Keratinocyte (primary cell): ENCODE results near the gene DVL1.

Source experiments
- EZH2 ChIP-seq: IDR thresholded peaks from one replicate; pipeline ENCODE4 v1.6.1; 2012; ENCODE audit warnings: inconsistent platforms, mild to moderate bottlenecking, low read length, moderate library complexity
- TF ChIP-seq, protein P1 (sequence below), 3 experiments: IDR thresholded peaks in 1 of 3; conservative IDR thresholded peaks in 1 of 3; optimal IDR thresholded peaks in 1 of 3; 2 replicates in 2 of 3; 3 replicates in 1 of 3; pipeline versions ENCODE3 to v1.5.1; 2011; ENCODE audit warnings: low read length in 3 of 3, mild to moderate bottlenecking in 3 of 3, moderate library complexity in 2 of 3, control low read depth in 1 of 3, inconsistent platforms in 1 of 3; ENCODE audit not compliant: insufficient read depth in 2 of 3; ENCODE audit errors: extremely low read depth in 1 of 3

DNA sequence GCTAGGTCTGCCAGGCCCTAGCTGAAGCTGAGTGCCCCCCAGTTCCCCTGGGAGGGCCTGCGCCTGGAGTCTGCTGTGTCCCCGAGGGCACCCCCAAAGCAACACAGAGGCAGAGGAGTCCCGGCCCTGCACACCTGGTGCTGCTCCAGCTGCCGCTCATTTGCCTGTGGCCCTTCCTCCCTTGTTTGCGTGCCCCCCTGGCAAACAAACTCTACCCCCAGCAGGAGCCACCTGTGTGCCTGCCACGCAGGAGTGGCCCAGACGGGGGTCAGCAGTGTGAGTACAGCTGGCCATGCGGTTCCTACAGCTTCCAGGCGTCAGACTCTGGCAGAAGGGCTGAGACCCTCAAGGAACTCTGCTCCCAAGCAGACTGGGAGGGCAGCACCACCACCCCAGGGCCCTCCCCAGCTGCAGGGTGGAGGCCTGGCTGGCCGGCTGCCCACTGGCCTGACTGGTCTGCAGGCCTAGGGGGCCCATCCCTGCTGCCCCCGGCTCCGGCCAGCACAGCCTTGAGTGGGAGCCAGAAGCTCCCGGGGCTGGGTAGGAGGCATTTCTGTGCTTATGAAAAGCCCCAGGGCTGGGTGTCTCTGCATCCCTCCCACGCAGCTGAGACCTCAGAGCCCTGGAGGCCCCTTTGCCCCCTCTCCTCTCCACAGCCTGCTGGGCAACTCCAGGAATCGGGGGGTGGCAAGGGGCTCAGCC, 18.7 kb downstream of the DVL1 start:
- TF ChIP-seq EZH2 = no peak
- TF ChIP-seq, protein P1, sequence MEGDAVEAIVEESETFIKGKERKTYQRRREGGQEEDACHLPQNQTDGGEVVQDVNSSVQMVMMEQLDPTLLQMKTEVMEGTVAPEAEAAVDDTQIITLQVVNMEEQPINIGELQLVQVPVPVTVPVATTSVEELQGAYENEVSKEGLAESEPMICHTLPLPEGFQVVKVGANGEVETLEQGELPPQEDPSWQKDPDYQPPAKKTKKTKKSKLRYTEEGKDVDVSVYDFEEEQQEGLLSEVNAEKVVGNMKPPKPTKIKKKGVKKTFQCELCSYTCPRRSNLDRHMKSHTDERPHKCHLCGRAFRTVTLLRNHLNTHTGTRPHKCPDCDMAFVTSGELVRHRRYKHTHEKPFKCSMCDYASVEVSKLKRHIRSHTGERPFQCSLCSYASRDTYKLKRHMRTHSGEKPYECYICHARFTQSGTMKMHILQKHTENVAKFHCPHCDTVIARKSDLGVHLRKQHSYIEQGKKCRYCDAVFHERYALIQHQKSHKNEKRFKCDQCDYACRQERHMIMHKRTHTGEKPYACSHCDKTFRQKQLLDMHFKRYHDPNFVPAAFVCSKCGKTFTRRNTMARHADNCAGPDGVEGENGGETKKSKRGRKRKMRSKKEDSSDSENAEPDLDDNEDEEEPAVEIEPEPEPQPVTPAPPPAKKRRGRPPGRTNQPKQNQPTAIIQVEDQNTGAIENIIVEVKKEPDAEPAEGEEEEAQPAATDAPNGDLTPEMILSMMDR (optimal IDR thresholded peaks at IDR 0.05 in 1 of 3, IDR thresholded peaks at IDR 0.05 in 1 of 3, conservative IDR thresholded peaks at IDR 0.05 in 1 of 3; ENCODE audit: extremely low read depth in 1 of 3, insufficient read depth in 2 of 3, low read length in 3 of 3) = no peak
